NCI-H146 treated with DMSO at 0.1 percent for 48 hours (cell line): ENCODE results near the gene PSPN.
"Not testable (repeated sequence)": the region's sequence is repeated elsewhere in the genome, so short reads cannot be mapped to it uniquely, and the experiment has no call there.

Source experiments
- DNase-seq: peaks from one replicate; lab custom pipeline; 2025; ENCODE audit not compliant: unreplicated experiment; lab: John Stamatoyannopoulos, UW

Gene PSPN

DNA sequence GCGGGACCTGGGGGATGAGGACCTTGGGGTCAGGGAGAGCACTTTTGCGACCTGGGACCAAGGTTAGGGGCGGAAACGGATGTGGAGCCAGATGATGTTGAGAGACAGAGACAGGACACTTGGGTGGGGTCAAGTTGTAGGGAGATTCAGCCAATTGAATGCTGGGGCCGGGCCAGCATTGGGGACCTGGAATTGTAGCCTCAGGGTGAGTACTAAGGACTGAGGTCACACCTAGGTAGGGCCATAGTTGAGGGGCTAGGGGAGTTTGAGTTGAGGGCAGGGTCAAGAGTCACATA lies 2.0 kb downstream of the PSPN start:
- no peak for DNase-seq

DNA sequence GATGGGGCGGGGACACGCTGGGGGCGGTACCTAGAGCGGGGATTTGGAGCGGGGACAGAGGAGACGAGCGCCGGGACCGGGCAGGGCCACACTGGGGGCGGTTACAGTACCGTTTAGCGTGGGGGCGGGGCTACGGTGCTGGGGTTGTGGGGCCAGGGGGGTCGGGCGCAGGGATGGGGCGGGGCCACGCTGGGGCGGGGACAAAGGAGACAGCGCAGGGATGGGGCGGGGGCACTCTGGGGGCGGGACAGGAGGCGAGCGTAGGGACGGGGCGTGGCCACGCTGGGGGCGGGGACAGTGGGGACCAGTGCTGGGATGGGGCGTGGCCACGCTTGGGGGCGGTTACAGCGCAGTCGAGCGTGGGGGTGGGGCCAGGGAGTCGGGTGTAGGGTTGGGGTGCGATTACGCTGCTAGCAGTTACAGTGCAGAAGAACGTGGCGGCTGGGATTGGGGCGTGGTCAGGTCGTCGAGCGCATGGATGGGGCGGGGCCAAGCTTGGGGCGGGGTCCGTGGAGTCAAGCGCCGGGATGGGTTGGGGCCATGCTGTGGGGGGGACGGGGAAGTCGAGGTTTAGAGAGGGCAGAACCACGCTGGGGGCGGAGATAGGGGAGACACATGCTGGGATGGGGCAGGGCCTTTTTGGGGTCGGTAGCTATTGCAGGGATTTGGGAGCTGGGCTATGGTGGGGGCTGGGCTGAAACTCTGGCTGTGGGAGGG lies 2.5 kb downstream of the PSPN start:
- peak; percentile 82 for DNase-seq

DNA sequence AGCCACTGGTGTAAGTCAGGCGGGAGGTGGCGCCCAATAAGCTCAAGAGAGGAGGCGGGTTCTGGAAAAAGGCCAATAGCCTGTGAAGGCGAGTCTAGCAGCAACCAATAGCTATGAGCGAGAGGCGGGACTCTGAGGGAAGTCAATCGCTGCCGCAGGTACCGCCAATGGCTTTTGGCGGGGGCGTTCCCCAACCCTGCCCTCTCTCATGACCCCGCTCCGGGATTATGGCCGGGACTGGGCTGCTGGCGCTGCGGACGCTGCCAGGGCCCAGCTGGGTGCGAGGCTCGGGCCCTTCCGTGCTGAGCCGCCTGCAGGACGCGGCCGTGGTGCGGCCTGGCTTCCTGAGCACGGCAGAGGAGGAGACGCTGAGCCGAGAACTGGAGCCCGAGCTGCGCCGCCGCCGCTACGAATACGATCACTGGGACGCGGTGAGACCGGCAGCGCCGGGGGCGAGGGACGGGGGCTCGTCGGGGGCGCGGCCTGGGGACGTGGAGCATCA lies 3.1 kb downstream of the PSPN start, which contains the start of gene ALKBH7:
Gene ALKBH7, plus strand, starts transcription at position 201 of the 502 bp plus-strand sequence. Its CDS starts 27 bp downstream, at position 228.
- DNase-seq = peak; percentile 94

DNA sequence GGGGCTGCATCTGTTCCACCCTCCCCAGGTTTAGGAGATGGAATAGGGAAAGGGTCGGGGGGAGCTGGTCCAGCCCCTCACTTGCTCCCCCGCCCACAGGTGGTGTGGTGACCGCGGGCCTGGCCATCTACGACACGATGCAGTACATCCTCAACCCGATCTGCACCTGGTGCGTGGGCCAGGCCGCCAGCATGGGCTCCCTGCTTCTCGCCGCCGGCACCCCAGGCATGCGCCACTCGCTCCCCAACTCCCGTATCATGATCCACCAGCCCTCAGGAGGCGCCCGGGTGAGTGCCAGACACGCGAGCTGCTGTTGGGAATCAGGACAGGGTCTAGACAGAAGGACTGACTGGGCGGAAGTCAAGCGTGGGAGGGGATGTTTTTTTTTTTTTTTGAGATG lies 11.4 kb downstream of the PSPN start:
- DNase-seq = no peak

DNA sequence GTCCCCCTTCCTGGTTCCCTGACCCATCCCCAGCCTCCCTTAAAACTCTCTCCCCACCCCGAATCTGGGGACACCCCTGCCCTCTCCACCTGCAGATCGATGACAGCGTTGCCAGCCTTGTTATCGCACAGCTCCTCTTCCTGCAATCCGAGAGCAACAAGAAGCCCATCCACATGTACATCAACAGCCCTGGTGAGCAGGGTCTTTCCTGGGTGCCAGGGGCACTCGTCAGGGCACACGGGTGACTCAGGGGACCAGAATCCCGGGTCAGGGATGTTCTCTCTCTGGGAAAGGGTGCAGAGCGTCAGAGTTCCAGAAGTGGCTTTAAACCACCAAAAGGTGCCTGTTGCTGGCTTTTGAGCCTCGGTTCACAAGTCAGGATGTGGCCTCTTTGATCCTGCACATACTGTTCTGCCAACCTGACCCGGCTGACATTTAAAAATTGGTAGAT lies 13.4 kb downstream of the PSPN start:
- DNase-seq = no peak

DNA sequence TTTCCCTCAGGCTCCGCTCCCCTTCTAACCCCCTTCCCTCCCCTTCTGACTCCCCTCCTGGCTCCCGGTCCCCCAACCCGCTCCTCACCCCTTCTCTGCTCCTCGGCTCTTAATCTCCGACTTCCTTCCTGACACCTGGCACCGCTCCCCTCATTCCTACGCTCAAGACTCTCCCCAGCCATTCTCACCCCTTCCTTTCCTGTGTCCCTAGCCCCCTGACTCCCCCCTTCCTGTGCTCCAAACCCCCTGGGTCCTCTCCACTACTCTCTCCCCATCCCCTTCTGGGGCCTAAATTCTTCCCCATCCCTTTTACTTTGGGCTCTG lies 13.7 kb downstream of the PSPN start:
- DNase-seq = no peak

DNA sequence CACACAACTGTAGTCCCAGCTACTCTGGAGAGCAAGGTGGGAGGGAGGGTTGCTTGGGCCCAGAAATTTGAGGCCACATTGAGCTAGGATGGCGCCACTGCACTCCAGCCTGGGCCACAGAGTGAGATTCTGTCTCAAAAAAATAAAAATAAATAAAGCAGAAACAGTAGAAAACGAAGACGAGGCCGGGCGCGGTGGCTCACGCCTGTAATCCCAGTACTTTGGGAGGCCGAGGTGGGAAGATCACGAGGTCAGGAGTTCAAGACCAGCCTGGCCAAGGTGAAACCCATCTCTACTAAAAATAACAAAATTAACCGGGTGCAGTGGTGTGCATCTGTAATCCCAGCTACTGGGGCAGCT lies 14.9 kb downstream of the PSPN start:
- DNase-seq = not testable (repeated sequence)

DNA sequence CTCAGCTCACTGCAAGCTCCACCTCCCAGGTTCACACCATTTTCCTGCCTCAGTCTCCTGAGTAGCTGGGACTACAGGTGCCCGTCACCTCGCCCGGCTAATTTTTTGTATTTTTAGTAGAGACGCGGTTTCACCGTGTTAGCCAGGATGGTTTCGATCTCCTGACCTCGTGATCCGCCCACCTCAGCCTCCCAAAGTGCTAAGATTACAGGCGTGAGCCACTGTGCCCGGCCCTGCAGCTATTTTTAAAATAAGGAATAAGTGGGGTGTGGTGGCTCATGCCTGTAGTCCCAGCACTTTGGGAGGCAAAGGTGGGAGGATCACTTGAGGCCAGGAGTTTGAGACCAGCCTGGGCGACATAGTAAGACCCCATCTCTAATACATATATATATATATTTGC lies 15.3 kb downstream of the PSPN start:
- not testable (repeated sequence) for DNase-seq

DNA sequence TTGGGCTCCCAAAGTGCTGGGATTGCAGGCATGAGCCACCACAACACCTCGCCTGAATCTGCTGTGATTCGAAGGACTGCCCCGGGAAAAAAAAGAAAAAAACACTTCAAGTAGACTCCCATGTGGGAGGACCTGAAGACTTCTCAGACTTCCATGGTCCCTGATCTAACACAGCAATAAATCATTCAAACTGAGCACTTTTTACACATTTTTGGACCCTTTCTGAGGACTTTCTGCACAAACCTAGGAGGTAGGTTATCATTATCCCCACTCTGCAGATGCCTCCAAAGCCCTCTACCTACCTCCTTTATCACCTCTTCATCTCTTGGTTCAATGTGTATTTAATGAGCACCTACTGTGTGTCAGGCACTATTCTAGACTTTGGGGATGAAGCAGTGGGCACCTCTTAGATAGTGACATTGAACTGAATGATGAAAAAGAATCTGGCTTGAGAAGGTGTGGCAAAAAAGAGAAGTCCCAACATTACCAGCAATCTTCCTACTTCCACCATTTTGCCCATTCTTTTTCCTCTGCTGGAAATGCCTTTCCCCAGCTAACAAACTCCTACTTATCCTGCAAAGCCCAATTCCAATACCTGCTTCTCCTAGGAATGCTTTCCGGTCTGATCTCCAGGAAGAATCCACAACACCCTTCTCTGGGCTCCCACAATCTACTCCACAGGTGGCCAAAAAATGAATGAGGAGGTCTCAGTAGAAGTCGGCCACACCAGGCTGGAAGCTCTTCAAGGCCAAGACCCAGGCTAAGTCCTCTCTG lies 16.0 kb downstream of the PSPN start:
- no peak for DNase-seq

DNA sequence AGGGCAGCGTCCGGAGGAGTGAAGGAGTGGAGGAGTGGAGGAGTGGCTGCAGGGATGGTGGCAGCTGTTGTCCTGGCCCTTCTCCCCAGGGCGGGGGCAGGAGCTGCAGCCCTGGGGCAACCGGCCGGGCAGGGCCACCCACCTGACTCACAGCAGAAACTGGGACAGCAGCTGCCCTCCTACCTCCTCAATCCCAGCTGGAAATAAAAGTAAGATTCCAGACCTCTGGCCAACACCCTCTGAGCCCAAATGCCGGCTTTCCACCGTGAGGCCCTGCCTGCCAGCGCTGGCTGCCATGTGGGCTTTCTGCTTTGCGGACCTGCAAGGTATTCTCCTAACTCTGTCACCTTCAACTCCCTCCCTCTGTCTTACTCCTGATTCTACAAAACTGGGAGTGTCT lies 17.7 kb downstream of the PSPN start:
- DNase-seq = no peak

DNA sequence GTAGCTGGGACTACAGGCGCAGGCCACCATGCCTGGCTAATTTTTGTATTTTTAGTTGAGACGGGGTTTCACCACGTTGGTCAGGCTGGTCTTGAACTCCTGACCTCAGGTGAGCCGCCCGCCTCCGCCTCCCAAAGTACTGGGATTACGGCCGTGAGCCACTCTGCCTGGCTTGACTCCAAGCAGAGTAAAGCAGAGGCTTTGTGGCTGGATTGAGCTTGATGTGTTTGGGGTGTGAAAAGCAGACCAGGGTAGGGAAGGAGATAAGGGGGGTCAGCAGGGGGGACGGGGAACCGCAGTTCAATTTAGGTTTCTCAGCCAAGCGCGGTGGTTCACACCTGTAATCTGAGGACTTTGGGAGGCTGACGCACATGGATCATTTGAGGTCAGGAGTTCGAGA lies 18.6 kb downstream of the PSPN start:
- no peak for DNase-seq

DNA sequence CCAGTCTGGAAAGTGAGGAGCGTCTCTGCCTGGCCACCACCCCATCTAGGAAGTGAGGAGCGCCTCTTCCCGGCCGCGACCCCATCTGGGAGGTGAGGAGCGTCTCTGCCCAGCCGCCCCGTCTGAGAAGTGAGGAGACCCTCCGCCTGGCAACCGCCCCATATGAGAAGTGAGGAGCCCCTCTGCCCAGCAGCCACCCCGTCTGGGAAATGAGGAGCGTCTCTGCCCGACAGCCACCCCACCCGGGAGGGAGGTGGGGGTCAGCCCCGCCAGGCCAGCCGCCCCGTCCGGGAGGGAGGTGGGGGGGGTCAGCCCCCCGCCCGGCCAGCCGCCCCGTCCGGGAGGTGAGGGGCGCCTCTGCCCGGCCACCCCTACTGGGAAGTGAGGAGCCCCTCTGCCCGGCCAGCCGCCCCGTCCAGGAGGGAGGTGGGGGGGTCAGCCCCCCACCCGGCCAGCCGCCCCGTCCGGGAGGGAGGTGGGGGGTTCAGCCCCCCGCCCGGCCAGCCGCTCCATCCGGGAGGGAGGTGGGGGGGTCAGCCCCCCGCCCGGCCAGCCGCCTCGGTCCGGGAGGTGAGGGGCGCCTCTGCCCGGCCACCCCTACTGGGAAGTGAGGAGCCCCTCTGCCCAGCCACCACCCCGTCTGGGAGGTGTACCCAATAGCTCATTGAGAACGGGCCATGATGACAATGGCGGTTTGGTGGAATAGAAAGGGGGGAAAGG lies 20.3 kb downstream of the PSPN start:
- not testable (repeated sequence) for DNase-seq

DNA sequence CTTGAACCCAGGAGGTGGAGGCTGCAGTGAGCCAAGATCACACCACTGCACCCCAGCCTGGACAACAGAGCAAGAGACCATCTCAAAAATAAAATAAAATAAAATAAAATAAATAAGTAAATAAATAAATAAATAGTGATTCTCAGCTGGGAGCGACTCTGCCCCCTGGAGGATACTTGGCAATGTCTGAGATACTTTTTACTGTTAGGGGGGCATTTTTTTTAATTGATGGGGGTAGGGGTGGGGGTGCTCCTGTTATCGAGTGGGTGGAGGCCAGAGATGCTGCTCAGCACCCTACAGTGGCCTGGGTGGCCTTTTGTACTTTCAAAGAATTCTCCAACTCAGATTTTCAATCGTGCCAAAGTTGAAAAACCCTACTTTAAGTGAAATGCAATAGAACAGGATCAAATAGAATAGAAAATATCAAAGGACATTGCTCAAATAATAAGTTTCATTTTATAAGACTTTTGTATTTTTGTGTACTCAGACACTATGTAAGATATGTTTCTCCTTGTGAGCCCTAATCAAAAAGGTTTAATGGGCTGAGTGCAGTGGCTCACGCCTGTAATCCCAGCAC lies 21.5 kb downstream of the PSPN start:
- DNase-seq = no peak

DNA sequence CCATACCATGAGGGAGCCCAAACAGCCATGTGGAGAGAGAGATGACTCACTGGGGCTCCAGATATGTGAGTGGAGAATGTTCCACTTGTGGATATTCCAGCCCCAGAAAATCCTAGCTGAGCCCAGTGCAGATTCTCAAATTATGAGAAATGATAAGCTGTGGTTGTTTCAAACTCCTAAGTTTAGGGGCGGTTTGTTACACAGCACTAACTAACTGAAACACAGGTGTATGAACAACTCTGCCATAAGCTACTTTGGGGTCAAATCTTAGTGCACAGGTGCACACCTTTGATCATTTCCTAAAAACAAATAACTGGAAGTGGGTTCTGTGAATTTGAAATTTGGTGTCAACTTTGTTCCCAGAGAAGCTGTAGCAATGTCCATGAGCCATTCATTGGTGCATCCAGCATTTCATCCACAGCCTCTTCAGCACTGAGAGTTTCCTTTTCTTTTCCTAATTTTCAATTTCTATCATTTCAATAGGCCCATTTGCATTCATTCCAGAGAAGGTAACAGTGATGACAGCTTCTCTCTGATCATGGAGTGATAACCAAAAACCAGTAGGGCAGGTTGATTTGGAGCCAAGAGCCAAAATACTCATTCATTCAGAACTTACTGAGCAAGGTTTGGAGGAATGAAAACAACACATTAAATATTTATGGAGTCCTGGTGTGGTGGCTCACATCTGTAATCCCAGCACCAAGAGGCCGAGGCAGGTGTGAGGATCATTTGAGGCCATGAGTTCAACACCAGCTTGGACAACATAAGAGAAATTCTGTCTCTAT lies 23.2 kb downstream of the PSPN start:
- DNase-seq = no peak

DNA sequence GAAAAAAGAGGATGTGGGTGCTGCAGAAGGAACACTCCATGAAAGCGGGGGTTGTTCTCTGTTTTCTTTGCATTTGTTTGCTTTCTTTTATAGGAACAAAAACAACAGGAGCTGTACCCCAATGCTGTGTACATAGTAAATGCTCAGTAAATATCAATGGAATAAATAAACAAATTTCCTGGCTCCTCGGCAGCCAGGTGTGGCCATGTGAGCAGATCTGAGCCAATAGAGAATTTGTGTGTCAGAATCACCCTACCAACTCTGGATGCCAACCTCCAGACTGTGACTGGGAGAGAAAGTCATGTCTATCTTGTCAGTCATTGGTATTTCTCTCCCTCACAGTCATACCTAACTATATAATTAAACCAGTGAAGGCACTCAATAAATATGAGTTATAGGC lies 25.0 kb downstream of the PSPN start:
- DNase-seq = no peak

DNA sequence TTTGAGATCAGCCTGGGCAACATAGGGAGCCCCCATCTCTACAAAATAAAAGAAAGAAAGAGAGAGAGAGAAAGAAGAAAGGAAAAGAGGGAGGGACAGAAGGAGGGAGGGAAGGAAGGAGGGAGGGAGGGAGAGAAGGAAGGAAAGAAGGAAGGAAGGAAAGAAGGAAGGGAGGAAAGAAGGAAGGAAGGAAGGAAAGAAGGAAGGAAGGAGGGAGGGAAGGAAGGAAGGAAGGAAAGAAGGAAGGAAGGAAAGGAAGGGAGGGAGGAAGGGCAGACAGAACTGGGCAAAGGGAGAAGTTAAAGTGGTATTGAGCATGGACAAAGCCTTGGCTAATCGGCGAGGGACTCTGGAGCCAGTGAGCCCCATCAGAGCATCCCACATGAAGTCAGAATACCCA lies 26.5 kb downstream of the PSPN start:
- DNase-seq = not testable (repeated sequence)

DNA sequence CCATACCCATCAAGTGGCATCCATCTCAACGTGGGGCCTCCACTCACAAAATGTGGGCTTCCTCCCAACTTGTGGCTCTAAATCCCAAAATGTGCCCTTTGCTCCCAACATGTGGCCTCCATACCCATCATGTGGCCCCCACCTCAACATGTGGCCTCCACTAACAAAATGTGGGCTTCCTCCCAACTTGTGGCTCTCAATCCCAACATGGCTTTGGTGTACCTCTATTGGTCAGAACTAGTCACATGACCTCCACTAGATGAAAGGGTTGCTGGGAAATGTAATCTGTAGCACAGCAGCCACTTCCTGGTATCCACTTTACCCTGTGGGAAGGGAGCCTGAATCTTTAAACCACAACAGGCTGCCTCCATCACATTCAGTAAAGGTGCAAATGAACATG lies 32.3 kb downstream of the PSPN start:
- no peak for DNase-seq

DNA sequence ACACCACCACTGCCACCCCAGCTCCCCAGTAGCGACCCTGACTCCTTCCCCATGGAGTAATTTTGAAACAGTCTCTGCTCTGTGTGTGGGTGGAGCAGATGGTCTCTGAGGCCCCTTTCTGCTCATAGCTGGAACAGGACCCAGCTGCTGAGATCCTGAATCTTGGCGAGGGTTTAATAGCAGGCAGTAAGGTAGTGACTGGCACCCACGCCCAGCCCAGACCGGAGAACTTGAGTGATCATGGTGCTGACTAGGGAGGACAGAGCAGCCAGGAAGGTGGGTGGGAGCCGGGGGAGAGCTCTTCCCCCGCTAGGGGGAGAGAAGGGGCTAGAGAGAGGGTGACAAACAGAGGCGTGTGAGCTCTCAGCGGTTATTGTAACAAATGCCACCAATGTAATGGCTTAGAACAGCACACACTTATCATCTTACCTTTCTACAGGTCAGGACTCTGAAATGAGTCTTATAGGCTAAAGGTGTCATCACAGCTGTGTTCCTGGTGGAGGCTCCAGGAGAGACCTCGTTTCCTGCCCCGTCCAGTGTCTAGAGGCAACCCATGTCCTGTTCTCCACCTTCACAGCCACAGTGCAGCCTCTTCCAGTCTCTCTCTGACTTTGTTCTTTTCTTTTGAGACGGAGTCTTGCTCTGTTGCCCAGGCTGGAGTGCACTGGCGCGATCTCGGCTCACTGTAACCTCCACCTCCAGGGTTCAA lies 35.1 kb downstream of the PSPN start:
- no peak for DNase-seq

DNA sequence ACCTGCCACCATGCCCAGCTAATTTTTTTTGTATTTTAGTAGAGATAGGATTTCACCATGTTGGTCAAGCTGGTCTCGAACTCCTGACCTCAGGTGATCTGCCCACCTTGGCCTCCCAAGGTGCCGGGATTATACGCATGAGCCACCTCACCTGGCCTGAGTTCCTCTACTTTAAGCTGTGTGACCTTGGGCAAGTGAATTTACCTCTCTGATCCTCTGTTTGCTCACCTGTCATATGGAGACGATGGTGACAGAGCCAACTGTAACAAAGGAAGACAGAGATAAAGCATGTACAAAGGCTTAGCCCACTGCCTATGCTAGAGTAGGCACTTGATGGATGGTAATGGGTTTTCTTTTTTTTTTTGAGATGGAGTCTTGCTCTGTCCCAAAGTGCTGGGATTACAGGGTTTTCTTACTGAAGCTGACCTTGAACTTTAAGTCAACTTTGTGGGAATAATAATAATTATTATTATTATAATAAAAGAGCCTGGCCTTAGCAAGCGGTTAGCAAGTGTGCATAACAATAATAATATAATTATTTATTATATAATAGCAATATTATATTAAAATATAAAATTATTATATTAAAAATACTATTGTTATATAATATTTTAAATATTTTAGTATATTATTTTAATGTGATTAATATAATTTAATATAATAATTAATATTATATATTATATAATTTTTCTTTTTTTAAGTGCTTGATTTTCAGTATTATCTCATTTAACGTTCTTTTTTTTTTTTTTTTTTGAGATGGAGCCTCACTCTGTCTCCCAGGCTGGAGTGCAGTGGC lies 41.0 kb downstream of the PSPN start:
- DNase-seq = no peak
